ENCODE data around the gene KCTD1.
"Not testable (repeated sequence)": the region's sequence is repeated elsewhere in the genome, so short reads cannot be mapped to it uniquely, and the experiment has no call there.

Gene KCTD1

DNA sequence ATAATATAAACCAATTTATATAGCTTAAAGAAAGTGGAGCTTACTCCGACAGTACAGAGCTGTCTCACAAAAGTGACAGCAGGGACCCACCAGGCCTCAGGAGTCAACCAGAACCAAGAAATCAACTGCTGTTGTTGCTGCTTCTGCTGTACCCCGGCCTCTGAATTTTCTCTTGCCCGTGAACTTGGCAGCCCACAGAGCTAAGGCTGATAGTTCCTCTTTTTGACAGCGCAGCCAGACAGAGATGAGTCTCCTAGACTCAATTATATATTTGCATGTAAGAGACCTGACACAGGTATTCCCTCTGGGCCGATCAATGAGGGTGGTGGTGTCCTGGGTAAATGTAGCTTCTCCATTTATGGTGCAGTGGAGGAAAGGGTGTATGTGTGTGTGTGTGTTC is 109.4 kb downstream of the KCTD1 start:
- Histone ChIP-seq H3K36me3 (ENCODE audit: control insufficient read depth, insufficient read depth, low read length) (no peaks in the 10 kb centered on the region), H3K27me3 (replicated peaks; ENCODE audit: control insufficient read depth, insufficient read depth, low read length) (no peaks in the 10 kb centered on the region), H3K4me3 (replicated peaks; ENCODE audit: low read depth, low read length) (no peak overlapping the region)
- no peak for DNase-seq (ENCODE audit: extremely low read depth, insufficient read length)
- TF ChIP-seq, protein P1, sequence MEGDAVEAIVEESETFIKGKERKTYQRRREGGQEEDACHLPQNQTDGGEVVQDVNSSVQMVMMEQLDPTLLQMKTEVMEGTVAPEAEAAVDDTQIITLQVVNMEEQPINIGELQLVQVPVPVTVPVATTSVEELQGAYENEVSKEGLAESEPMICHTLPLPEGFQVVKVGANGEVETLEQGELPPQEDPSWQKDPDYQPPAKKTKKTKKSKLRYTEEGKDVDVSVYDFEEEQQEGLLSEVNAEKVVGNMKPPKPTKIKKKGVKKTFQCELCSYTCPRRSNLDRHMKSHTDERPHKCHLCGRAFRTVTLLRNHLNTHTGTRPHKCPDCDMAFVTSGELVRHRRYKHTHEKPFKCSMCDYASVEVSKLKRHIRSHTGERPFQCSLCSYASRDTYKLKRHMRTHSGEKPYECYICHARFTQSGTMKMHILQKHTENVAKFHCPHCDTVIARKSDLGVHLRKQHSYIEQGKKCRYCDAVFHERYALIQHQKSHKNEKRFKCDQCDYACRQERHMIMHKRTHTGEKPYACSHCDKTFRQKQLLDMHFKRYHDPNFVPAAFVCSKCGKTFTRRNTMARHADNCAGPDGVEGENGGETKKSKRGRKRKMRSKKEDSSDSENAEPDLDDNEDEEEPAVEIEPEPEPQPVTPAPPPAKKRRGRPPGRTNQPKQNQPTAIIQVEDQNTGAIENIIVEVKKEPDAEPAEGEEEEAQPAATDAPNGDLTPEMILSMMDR (IDR thresholded peaks at IDR 0.05; ENCODE audit: insufficient read depth, low read length, poor library complexity, severe bottlenecking), result no peak

GRCh38 chr18:26437634-26438033 is 110.7 kb downstream of the KCTD1 start:
- not testable (repeated sequence) for H3K36me3 ChIP-seq (ENCODE audit: control insufficient read depth, insufficient read depth, low read length); DNase-seq (ENCODE audit: extremely low read depth, insufficient read length); H3K4me3 ChIP-seq (replicated peaks; ENCODE audit: low read depth, low read length); H3K27me3 ChIP-seq (replicated peaks; ENCODE audit: control insufficient read depth, insufficient read depth, low read length)

DNA sequence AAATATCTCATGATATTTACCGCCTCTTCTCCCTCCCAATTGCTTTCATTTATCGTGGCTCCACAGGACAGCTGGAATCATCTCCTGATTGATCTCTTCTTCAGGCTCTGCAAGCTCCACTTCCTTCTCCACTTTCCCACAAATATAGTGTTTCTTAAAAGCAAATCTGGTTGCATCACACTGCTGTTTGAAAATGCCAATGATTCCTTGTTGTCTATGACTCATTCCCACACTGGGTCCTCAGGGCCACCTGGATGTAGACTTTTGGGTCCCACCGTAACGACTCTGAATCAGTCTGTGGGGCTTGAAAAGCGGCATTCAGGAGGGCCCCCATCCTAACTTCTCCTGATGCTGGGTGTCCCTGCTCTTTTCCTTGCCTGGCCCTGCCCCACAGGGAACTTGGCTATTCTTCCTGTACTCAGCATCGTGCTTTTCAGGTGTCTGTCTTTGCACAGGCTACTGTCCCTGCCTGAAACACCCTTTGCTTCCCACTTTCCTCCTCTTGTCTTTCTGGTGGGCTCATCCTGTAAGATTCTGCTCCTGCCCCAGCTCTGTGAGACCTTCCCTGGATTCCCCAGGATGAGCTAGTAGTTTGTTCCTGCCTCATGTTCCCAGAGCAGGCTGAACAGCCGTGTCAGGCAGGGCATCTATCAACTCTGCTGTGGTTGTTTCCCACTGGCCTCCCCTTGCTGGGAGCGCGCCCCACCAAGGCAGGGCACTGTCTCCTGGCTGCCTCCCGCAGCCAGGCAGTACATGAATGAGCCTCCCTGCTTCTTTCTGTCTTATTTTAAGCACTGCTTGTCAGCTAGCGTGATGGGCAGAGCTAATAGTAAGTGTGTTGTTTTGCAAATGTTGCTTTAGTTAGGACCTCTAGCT is 111.9 kb downstream of the KCTD1 start:
- DNase-seq (ENCODE audit: extremely low read depth, insufficient read length), result no peak
- no peaks in the 10 kb centered on the region for H3K27me3 ChIP-seq (replicated peaks; ENCODE audit: control insufficient read depth, insufficient read depth, low read length)
- no peaks in the 10 kb centered on the region for H3K36me3 ChIP-seq (ENCODE audit: control insufficient read depth, insufficient read depth, low read length)
- H3K4me3 ChIP-seq (replicated peaks; ENCODE audit: low read depth, low read length), result no peak overlapping the region
- TF ChIP-seq, protein P1 (IDR thresholded peaks at IDR 0.05; ENCODE audit: insufficient read depth, low read length, poor library complexity, severe bottlenecking), result no peak

DNA sequence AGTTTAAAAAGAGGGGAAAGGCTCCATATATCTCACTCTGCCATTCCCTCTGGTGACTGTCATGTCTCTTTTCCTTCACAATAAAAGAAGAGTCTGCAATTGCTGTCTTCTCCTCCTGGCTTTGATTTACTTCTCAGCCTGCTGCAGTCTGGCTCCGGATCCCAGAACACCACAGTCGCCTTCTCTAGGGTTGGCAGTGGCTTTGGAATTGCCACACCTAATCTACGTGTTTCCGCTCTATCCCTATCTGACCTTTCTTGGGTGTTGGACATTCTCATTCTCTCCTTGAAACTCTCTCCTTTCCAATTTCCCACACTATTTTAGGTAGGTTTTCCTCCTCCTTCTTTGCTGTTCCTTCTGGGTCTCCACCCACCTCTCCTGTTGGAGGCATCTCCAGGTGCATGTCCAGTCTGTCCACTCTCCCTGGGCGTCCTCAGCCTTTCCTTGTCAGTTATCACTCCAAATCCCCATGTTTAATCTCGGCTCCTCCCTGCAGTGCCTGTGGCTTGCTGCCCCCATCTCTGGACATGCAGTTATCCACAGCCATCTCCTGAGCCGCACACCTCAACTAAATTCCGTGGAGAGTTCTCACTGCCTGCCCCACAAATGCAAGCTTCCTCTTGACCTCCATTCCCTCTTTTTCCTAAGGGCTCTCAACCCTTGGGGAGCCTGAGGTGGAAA is 112.8 kb downstream of the KCTD1 start:
- no peaks in the 10 kb centered on the region for H3K27me3 ChIP-seq (replicated peaks; ENCODE audit: control insufficient read depth, insufficient read depth, low read length)
- TF ChIP-seq, protein P1 (IDR thresholded peaks at IDR 0.05; ENCODE audit: insufficient read depth, low read length, poor library complexity, severe bottlenecking), result no peak
- no peak for DNase-seq (ENCODE audit: extremely low read depth, insufficient read length)
- no peaks in the 10 kb centered on the region for H3K36me3 ChIP-seq (ENCODE audit: control insufficient read depth, insufficient read depth, low read length)
- H3K4me3 ChIP-seq (replicated peaks; ENCODE audit: low read depth, low read length), result no peak overlapping the region

GRCh38 chr18:26434887-26435286 is 113.5 kb downstream of the KCTD1 start:
- TF ChIP-seq, protein P1 (IDR thresholded peaks at IDR 0.05; ENCODE audit: insufficient read depth, low read length, poor library complexity, severe bottlenecking), result no peak
- DNase-seq (ENCODE audit: extremely low read depth, insufficient read length), result no peak

DNA sequence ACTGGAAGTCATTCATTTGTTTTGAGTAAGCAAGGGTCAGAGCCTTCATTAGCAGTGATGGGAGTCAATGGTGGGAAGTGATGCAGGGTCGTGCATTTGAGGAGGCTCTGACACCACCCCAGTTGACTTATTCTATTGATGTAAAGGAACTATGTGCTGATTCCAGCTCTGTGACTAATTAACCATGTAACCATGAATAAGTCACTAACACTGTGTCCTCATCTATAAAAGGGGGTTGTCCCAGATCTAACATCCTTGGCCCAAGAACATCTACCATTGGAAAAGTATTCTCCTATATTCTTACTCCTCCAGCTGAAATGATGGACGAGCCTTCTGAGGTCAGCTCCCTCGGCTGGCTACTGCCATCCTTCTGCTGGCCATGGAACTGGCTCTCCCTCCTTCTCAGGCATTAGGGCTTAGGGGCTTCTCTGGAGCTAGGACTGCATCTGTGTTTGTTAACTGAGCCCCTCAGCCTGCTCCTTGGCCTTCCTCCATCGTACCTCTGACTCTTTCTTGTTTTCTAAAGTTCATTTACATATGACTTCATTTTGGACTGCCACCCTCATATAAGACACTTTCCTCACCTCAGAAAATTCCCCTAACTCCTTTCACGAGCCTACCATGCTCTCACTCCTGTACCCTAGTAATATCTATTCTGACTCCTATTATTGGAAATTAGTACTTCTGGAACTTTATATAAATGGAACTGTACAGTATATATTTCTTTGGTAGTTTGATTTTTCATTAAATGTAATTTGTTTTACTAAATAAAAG is 115.5 kb downstream of the KCTD1 start:
- TF ChIP-seq, protein P1 (IDR thresholded peaks at IDR 0.05; ENCODE audit: insufficient read depth, low read length, poor library complexity, severe bottlenecking), result no peak
- no peak overlapping the region for H3K4me3 ChIP-seq (replicated peaks; ENCODE audit: low read depth, low read length)
- H3K36me3 ChIP-seq (ENCODE audit: control insufficient read depth, insufficient read depth, low read length), result no peaks in the 10 kb centered on the region
- H3K27me3 ChIP-seq (replicated peaks; ENCODE audit: control insufficient read depth, insufficient read depth, low read length), result no peaks in the 10 kb centered on the region
- no peak for DNase-seq (ENCODE audit: extremely low read depth, insufficient read length)

More at GRCh38 chr18:26434887-26435286, 113.5 kb downstream of the KCTD1 start:
- H3K4me3 ChIP-seq (replicated peaks; ENCODE audit: low read depth, low read length), result no peak overlapping the region
- H3K27me3 ChIP-seq (replicated peaks; ENCODE audit: control insufficient read depth, insufficient read depth, low read length), result no peaks in the 10 kb centered on the region
- no peaks in the 10 kb centered on the region for H3K36me3 ChIP-seq (ENCODE audit: control insufficient read depth, insufficient read depth, low read length)
